ENCODE results near the gene ZNF641. TPM values are rescaled to one million over a fixed set of nuclear protein-coding genes. Genes with fewer than 3 reads are reported as not detected.
"Not testable (repeated sequence)": the region's sequence is repeated elsewhere in the genome, so short reads cannot be mapped to it uniquely, and the experiment has no call there.

ZNF641 gene
- total RNA-seq, 1 donor from 2014 or later: 7.8 TPM

DNA sequence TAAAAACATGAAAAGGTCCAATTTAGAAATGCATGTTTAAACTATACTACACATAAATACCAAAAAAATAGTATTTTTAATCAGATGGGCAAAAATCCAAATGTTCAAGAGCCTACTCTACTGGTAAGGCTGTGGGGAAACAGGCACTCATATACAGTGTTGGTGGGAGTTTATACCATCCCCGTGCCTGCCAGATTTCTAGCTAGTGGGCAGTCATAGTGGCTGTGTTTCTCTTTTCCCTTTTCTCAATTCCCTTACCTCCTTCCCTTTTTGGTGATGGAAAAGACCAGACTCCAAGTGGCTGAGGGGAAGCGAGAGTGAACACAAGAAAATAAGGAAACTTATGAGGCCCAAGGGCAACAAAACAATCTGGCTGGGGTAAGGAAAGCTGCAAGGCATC, 14.7 kb downstream of the ZNF641 start:
- peak; percentile 35 for ATAC-seq

DNA sequence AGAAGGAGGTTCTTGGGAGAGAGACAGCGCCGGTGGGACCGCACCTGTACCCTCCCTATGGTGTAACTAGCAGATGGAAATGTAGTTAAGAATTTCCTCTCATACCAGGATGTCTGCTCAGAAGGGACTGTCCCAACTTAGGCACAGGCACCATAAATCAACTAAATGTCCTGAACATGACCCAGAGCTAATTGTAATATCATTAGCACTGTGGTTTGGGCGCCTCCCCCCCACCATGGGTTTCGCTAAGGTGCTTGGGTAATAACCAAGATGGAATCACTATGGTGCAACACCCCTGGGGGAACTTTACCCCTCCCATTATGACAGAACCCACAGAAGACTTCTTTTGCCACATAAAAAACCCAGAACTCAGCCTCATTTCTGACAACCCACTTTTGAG, 15.9 kb downstream of the ZNF641 start:
- DNase-seq (ENCODE audit: low spot score): no peak
- ATAC-seq: no peak

More for the DNA sequence above, 14.7 kb downstream of the ZNF641 start:
- no peak for DNase-seq (ENCODE audit: low spot score)

DNA sequence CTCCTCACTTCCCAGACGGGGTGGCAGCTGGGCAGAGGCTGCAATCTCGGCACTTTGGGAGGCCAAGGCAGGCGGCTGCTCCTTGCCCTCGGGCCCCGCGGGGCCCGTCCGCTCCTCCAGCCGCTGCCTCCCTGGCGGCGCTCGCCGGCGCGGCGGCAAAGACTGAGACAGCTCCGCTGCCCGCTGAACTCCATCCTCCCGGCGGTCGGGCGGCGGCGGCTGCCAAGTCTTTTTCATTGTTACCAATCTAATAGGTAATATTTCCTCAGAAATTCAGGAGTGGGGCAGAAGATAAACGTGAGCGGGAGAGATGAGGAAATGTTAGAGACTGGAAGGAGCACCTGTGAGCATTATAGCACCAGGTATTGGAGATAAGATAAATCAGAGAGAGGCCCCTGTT, 17.0 kb downstream of the ZNF641 start:
- not testable (repeated sequence) for DNase-seq (ENCODE audit: low spot score)

DNA sequence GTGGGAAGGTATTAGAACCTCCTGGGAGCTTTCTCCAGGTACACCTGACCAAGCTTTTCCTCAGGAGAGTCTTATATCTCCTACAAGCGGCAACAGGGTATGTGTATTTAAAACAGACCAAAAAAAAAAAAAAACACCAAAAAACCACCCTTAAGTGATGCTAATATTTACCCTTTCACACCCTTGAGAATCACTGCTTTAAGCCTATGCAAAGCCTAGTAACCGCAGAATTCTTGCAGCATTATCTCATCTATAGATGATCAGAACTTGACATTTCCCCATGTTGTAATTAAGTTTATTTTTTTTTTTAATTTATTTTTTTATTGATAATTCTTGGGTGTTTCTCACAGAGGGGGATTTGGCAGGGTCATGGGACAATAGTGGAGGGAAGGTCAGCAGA, 19.3 kb downstream of the ZNF641 start:
- no peak for ATAC-seq
- DNase-seq (ENCODE audit: low spot score): no peak

More for the DNA sequence above, 17.0 kb downstream of the ZNF641 start:
- ATAC-seq: not testable (repeated sequence)

DNA sequence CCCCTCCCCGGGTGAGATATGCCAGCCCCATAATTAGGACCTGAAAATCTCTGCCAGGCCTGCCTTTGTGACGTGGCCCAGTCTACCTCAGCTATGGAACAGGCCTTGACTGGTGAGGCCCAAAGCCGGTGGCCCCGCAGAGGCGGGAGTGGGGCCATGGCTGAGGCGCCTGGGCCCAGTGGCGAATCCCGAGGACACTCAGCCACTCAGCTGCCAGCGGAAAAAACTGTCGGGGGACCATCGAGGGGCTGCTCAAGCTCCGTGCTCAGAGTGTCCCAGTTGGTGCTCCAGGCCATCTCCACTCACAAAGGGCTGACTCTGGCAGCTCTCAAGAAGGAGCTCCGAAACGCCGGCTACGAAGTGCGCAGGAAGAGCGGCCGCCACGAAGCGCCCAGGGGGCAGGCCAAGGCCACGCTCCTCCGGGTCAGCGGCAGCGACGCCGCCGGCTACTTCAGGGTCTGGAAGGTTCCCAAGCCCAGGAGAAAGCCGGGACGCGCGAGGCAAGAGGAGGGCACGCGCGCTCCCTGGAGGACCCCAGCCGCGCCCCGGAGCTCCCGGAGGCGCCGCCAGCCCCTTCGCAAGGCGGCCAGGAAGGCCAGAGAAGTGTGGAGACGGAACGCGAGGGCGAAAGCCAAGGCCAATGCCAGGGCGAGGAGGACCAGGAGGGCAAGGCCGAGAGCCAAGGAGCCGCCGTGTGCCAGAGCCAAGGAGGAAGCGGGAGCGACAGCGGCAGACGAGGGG, 21.4 kb downstream of the ZNF641 start:
- DNase-seq (ENCODE audit: low spot score): no peak
- no peak for ATAC-seq

DNA sequence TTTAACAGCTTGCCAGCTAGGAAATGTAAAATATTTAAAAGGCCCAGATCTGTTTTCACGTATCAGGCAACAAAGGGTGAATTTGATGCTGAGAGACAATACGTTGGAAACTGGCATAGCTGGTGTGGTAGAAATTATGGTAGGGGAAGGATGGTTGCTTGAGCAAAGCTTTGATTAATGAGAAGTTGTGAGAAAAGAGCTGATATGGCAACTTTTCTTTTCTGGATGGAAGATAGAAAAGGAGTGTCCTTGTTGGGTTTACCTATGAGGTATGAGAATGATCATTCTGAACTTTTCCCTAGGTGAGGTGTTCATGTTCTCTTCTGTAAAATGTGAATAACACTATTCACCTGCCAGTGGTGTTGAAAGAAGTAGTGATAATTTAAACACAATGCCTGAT, 34.2 kb downstream of the ZNF641 start:
- no peak for ATAC-seq
- no peak for DNase-seq (ENCODE audit: low spot score)

DNA sequence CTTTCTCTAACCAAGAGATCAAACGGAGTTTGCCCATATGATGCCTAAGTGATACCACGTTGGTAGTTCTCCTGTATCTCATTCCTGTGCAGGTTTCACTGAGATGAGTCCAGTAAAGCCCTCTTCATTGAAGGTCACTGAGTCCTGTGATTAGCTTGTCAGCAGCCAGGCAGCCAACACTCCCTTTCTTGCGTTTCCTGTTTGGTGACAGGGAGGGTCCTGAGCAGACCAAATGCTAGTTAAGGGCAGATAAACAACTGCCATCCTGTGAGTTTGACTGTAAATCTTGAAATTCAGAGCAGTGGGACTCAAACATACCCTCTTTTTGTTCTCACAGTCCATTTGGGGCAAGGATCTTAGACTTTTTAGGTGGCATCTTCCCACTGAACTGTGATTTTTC, 39.4 kb downstream of the ZNF641 start:
- DNase-seq (ENCODE audit: low spot score): no peak
- ATAC-seq: no peak

DNA sequence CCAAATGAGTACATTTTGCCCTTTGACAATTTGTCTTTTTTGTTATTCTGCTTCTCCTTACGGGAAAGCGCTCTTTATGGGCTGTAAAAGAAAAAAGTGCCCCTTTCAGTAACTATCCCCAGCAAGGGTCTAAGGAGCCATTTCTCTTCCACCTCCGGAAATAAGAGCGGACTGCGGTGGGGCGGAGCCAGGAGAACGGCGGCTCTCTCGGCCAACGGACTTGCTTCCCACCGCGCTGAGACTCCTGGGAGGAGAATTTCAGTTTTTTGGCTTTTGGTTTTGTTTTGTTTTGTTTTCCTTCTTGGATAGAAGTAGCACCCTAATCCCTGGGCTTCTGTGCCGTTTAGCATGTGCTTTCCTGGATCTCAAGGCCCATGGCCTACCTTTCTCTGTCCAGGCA, 43.5 kb downstream of the ZNF641 start:
- DNase-seq (ENCODE audit: low spot score) (no peak), ATAC-seq (no peak)

DNA sequence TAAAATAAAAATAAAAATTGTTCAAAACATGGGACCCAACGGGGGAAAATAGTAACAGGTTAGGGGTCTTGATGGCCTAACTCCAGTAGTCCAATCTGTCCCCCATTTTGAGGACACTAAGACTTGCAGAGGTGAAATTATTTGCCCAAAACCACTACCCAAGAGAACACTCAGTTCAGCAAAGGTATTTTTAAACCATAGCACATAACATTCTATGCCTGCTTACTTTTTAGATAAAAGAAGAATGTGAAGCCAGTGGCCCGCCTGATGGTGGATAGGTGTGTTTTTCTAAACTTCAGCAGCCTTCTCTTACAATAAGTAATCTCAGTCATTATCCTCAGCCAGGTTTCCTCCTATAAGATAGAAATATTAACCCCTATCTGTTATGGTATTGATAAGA, 45.5 kb downstream of the ZNF641 start:
- ATAC-seq: no peak
- no peak for DNase-seq (ENCODE audit: low spot score)

DNA sequence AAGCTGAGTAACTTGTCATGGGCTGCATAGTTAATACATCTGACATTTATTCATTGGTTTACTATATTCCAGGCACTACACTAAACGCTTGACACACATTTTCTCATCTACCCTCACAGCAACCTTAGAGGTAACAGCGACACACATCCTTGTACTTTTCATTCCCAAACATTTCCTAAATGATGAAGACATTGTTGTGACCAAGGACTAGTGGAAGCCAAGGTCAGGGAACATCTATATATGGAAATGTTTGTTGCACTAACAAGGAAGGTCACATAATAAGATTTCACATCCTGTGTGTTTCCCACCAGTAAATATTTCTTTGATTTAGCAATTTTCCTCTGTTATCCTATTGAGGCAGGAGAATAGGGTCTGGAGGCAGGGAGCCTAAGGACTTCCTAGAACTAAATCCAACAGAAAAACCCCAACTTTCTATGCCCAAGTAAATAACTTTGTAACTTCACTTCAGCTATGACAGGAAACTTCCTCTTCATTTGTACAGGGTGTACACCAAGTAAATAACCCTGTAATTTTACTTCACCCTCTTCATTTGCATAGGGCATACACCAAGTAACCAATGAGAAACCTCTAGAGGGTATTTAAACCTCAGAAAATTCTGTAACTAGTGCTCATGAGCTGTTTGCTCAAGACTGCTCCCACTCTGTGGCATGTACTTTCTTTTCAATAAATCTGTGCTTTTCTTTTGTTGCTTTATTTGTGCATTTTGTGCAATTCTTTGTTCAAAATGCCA, 48.4 kb downstream of the ZNF641 start:
- no peak for ATAC-seq

DNA sequence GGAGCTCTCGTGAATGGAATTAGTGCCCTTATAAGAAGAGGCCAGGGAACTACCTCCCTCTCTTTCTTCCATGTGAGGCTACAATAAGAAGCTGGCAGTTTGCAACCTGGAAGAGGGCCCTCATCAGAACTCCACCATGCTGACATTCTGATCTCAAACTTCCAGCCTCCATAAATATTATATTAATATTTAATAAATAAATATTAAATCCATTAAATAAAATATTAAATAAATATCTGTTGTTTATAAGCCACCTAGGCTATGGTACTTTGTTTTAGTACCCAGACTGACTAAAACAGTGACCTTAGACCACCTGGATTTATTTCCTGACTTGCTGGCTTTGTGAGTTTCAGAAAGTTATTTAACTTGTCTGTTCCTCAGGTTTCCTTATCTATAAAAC, 49.9 kb downstream of the ZNF641 start:
- DNase-seq (ENCODE audit: low spot score): no peak
- ATAC-seq: no peak

More for the DNA sequence above, 48.4 kb downstream of the ZNF641 start:
- no peak for DNase-seq (ENCODE audit: low spot score)

DNA sequence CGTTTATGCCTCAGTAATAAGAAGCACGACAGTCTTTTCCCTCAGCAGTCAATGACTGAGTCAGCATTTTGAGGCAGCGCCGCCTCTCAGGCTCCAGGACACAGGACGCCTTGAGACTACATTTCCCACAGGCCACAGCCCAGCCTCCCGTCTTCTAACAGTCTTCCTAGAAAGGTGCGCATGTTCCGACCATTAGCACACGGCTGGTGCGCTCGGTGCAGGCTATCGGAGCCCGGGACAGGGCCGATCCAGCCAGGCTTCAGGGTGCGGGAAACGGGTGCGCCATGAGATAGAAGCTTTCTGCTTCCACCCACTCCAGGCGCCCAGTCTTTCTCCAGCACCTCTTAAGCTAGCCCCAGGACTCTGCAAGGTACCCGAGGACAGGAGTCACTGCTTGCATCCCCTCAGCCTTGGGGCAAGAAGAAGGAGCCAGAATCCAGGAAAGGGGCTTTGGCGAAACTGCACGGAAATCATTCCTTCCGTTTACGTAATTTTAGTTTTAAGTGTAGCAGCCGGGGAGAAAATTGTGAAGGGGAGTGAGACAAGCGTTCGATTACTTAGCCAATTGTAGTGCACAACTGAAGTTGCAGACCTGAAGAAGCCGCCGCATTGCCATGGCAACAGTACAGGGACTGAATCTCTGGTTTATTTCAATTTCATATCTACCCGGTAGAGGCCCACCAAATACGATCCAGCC, 54.0 kb downstream of the ZNF641 start:
- DNase-seq (ENCODE audit: low spot score) (peak; percentile 55), ATAC-seq (peak; percentile 92)

DNA sequence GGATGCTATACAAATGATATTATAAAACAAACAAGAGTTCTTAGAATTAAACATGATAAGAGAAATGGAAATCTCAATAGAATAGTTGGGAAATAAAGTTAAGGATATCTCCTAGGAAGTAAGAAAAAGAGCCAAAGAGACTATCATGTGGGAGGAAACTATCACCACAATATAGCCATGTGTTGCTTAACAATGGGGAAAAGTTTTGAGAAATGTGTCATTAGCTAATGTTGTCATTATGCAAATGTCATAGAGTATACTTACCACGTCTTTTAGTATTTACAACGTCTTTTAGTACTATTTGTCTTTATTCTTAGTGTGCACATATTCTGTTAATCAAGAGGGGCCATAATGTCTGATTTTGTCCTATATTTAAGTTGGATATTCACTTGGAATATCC, 58.7 kb downstream of the ZNF641 start:
- ATAC-seq: no peak
- DNase-seq (ENCODE audit: low spot score): no peak

DNA sequence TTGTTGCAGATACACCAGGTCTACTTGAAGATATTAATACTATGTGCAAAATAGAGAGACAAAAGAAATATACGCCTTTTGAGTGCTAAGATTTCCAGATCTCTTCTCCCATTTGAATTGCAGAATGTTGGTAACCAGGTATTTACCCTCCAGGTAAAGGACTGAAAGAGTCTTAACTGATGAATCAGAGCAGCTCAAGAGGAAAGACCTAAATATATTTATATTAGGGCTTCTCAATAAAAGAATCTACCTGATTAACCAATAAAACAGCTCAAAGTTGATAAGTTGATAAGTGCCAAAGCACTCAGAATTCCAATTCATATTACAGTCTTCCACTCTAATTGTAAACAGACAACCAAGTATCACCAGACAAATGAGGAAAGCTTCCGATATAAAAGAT, 59.2 kb downstream of the ZNF641 start:
- no peak for ATAC-seq

DNA sequence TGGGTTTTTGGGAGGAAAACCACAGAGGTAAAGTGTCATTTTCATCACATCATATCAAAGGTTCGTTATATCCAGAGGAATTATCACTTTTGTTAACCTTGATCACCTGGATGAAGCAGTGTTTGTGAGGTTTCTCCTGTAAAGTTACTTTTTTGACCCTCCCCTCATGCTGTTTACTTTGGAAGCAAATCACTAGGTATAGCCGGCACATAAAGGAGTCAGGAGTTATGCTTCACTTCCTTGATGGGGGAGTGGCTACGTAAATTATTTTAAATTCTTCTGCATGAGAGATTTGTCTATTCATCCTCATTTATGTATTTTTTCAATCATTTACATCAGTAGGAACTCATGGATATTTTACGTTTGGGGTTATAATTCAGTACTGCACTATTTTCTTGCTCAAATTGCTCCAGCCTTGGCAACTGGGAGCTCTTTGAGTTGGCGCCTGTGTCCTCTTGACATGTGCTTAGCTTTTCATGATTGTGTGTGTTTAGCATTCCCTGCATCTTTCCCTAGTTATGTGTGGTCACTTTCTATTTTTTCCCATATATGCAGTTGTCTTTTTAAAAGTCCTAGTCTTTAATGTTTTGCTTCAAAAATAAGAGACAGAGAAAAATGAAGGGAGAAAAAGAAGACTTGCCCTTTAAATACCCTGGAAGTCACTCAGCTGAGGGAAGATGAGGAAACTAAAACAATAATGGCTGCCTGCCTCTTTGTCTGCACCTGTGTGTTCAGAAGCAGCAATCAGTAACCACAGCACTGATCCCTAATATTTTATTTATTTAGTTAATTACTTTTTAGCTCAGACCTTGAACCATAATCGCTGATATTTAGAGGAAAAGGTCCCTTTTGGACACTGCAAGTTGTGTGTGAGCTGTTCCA, 62.1 kb downstream of the ZNF641 start:
- DNase-seq (ENCODE audit: low spot score): no peak
- ATAC-seq: no peak

More for the DNA sequence above, 59.2 kb downstream of the ZNF641 start:
- DNase-seq (ENCODE audit: low spot score): no peak

Other genes starting within 250 kb of the ZNF641 start
- gene SENP1, start 244.8 kb downstream of the ZNF641 start, total RNA-seq: 3.9 TPM
- gene PFKM, start 231.6 kb downstream of the ZNF641 start, total RNA-seq: 5.4 TPM
- 24.7 TPM for gene ASB8, start 193.4 kb downstream of the ZNF641 start, total RNA-seq
- gene CCDC184, start 167.3 kb downstream of the ZNF641 start, total RNA-seq: not detected
- not detected for gene OR10AD1, start 147.6 kb downstream of the ZNF641 start, total RNA-seq
- gene ANP32D, start 121.6 kb upstream of the ZNF641 start, total RNA-seq: not detected
- not detected for gene C12orf54, start 131.6 kb upstream of the ZNF641 start, total RNA-seq
- gene OR8S1, start 174.7 kb upstream of the ZNF641 start, total RNA-seq: not detected
- not detected for gene LALBA, start 219.1 kb upstream of the ZNF641 start, total RNA-seq